Measurements from ENCODE around the gene ARMCX5.

The ARMCX5 gene

DNA sequence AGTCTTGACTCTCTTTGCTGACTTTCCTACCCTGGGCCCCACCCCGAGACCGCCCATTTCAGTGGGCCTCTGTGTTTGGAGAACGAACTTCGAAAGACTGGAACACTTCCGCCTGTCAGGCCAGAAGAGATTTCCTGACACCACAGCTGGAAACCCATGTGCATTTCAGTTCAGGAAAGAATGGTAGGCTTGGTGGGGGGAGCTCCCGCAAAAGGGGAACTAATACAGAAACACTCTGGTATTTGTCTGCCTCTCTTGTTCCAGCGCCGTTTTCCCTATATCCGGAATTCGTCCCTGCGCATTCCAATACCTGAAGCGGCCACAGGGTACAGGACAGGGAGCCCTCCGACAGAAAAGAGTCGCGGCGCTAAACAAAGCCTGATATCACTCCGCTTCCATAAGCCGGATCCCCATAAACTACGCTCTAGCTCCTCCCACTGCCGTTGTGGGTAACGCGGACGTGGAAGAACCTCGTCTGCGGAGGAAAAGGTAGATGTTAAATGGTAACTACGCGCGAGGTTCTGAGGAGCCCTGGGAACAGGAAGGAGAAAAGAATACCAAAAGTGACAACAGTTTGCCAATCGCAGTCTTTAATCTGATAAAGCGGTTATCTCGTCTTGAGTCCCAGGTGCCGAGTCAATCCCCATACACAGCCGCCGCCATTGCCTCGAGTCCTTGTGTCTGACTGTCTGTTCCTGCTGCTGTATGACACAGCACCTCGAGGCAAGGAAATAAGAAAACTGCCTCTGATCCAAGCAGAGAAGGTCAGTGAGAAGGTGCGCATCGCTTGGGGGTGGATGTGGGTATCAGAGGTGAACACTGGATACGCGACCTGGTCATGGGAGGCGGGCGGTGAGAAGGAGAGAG lies at the start of gene ARMCX5:
Gene ARMCX5 (plus strand): TSS at position 432 of the 867 bp plus-strand sequence. CDS start 2,627 bp downstream, outside the sequence.
- Histone ChIP-seq H3K27ac (ENCODE audit: low read depth, low read length) (peak within 1 kb of the TSS; percentile 39), H3K4me3 (ENCODE audit: low read depth in 1 of 2, low read length in 2 of 2) (peak within 1 kb of the TSS; percentile 89 to 95), H3K36me3 (ENCODE audit: control insufficient read depth in 1 of 2, insufficient read depth in 2 of 2, low read length in 2 of 2) (peaks cover 0 to 8% of the 10 kb centered on the region in 2 donors), H3K9me3 (ENCODE audit: control insufficient read depth in 1 of 2, low read length in 2 of 2) (no peaks in the 10 kb centered on the region), H3K27me3 (ENCODE audit: control insufficient read depth in 1 of 2, insufficient read depth in 2 of 2, low read length in 2 of 2) (no peaks in the 10 kb centered on the region), H3K9ac (ENCODE audit: low read depth in 1 of 2, low read length in 2 of 2) (peak within 1 kb of the TSS; percentile 81 to 86), H3K4me1 (ENCODE audit: control insufficient read depth in 1 of 2, insufficient read depth in 2 of 2, low read length in 2 of 2) (no peaks in the 10 kb centered on the region)

DNA sequence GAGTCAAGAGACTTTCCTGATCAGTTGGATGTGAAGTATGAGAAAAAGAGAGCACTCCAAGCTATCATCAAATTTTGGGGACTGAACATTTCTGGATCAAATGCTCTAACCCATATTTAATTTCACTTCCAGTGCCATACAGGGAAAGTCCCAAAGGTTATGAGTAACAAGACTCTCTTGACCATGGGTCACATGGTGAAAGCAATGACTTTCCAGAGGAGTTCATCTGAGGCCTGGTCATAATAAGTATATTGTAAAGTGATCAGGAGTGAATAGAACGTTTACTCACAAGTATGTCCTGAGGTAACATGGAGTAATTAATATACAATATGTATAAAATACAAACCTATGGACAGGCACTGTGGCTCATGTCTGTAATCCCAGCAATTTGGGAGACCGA lies 40.7 kb upstream of the ARMCX5 start:
- Histone ChIP-seq H3K9ac (ENCODE audit: low read depth in 1 of 2, low read length in 2 of 2) (no peak overlapping the region), H3K36me3 (ENCODE audit: control insufficient read depth in 1 of 2, insufficient read depth in 2 of 2, low read length in 2 of 2) (no peaks in the 10 kb centered on the region), H3K9me3 (ENCODE audit: control insufficient read depth in 1 of 2, low read length in 2 of 2) (no peaks in the 10 kb centered on the region), H3K4me1 (ENCODE audit: control insufficient read depth in 1 of 2, insufficient read depth in 2 of 2, low read length in 2 of 2) (no peaks in the 10 kb centered on the region), H3K27ac (ENCODE audit: low read depth, low read length) (no peak overlapping the region), H3K27me3 (ENCODE audit: control insufficient read depth in 1 of 2, insufficient read depth in 2 of 2, low read length in 2 of 2) (no peaks in the 10 kb centered on the region), H3K4me3 (ENCODE audit: low read depth in 1 of 2, low read length in 2 of 2) (no peak overlapping the region)

DNA sequence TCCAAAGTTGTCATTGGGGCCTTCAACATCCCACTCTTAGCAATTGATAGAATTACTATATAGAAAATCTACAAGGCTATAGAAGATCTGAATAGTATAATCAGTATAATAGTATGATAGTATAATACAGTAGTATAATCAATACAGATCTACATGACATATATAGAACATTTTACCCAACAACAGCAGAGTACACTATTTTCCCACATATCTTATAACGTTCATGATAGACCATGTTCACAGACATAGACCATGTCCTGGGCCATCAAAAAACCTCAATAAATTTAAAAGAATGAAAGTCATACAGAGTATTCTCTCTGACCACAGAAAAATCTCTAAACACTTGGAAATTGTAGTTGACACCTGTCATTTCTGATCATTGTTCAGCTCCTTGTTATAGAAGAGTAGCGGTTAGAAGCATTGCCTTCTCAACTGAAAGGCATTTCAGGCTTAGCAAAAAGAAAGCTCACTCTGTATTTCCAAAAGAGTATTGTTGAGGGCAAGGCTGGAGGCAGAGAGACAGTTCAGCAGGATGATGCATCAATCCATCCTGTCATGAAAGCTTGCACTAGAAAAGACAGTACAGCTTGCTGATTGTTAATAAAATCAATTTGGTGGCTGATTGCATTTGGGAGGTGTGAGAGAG lies 38.8 kb upstream of the ARMCX5 start:
- no peaks in the 10 kb centered on the region for H3K27me3 ChIP-seq (ENCODE audit: control insufficient read depth in 1 of 2, insufficient read depth in 2 of 2, low read length in 2 of 2)
- no peak overlapping the region for H3K4me3 ChIP-seq (ENCODE audit: low read depth in 1 of 2, low read length in 2 of 2)
- H3K4me1 ChIP-seq (ENCODE audit: control insufficient read depth in 1 of 2, insufficient read depth in 2 of 2, low read length in 2 of 2): no peaks in the 10 kb centered on the region
- no peak overlapping the region for H3K27ac ChIP-seq (ENCODE audit: low read depth, low read length)
- no peaks in the 10 kb centered on the region for H3K36me3 ChIP-seq (ENCODE audit: control insufficient read depth in 1 of 2, insufficient read depth in 2 of 2, low read length in 2 of 2)
- no peaks in the 10 kb centered on the region for H3K9me3 ChIP-seq (ENCODE audit: control insufficient read depth in 1 of 2, low read length in 2 of 2)
- no peak overlapping the region for H3K9ac ChIP-seq (ENCODE audit: low read depth in 1 of 2, low read length in 2 of 2)

DNA sequence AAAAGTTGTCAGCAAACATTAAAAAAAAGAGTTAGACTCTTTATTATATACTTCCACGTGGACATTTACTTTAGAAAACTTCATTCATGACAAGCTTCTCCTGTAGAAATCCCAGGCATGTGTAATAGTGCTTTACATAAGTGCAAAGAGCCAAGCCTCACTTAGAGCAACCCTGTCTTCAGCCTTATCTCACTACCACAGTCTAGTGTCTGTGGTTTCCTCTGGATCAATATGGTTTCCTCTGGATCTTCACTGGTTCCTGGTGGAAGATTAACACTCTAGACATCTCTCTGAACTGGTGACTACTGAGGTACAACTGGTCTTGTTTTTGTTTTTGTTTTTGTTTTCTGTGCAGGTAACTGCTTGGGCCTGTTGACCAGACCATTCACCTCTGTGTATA lies 18.4 kb upstream of the ARMCX5 start:
- H3K36me3 ChIP-seq (ENCODE audit: control insufficient read depth in 1 of 2, insufficient read depth in 2 of 2, low read length in 2 of 2): no peaks in the 10 kb centered on the region
- no peak overlapping the region for H3K4me3 ChIP-seq (ENCODE audit: low read depth in 1 of 2, low read length in 2 of 2)

DNA sequence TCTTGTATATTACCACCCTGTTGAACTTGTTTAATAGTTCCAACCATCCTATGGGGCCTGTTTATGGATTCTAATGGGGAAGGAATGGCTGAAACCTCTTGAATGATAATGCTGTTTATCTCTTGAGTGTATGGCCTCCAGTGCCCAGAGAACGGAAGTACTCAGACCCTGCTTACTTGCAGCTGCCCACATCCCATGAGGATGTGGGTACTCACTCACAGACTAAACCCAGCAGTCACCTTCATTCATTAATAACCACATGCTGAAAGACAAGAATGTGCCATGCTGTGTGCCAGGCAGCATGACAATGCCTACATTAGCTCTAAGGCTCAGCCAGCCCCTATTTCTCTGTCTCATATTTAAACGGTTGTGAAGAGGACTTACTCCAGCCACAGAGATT lies 5.9 kb upstream of the ARMCX5 start:
- H3K4me1 ChIP-seq (ENCODE audit: control insufficient read depth in 1 of 2, insufficient read depth in 2 of 2, low read length in 2 of 2): no peaks in the 10 kb centered on the region
- no peaks in the 10 kb centered on the region for H3K27me3 ChIP-seq (ENCODE audit: control insufficient read depth in 1 of 2, insufficient read depth in 2 of 2, low read length in 2 of 2)
- H3K27ac ChIP-seq (ENCODE audit: low read depth, low read length): no peak overlapping the region
- no peak overlapping the region for H3K4me3 ChIP-seq (ENCODE audit: low read depth in 1 of 2, low read length in 2 of 2)
- no peaks in the 10 kb centered on the region for H3K9me3 ChIP-seq (ENCODE audit: control insufficient read depth in 1 of 2, low read length in 2 of 2)
- no peaks in the 10 kb centered on the region for H3K36me3 ChIP-seq (ENCODE audit: control insufficient read depth in 1 of 2, insufficient read depth in 2 of 2, low read length in 2 of 2)
- H3K9ac ChIP-seq (ENCODE audit: low read depth in 1 of 2, low read length in 2 of 2): no peak overlapping the region

More for the DNA sequence above, 18.4 kb upstream of the ARMCX5 start:
- no peak overlapping the region for H3K27ac ChIP-seq (ENCODE audit: low read depth, low read length)
- H3K27me3 ChIP-seq (ENCODE audit: control insufficient read depth in 1 of 2, insufficient read depth in 2 of 2, low read length in 2 of 2): no peaks in the 10 kb centered on the region
- H3K9ac ChIP-seq (ENCODE audit: low read depth in 1 of 2, low read length in 2 of 2): no peak overlapping the region
- H3K4me1 ChIP-seq (ENCODE audit: control insufficient read depth in 1 of 2, insufficient read depth in 2 of 2, low read length in 2 of 2): no peaks in the 10 kb centered on the region
- H3K9me3 ChIP-seq (ENCODE audit: control insufficient read depth in 1 of 2, low read length in 2 of 2): no peaks in the 10 kb centered on the region

DNA sequence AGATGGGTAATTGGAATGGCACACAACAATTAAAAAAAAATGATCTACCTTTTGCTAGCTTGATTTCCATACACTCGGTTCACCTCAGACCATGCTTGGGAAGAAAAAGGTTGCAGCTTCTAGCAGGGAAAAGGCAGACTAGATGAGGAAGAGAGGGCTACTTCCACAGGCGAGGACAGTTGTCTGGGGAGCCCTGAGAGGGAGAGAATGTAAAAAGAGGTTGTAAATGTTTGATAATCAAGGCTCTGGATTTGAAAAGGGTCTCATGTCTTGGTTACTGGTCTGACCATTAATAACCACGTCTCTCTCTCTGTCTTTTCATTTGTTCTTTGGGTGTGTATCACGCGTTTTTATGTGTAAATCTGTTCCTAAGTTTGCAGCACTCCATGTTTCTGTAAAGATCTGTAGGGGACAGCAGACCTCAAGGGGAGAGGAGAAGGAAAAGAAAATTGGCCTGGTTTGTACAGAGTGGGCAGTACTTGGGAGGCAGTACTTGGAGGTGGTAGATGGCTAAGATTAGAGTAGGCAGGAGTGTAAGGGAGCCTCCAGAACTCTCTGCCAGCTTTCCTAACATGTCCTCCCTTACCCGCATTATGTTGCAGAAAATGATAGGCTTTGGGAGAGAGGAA lies 750 bp downstream of the ARMCX5 start:
- Histone ChIP-seq H3K9me3 (ENCODE audit: control insufficient read depth in 1 of 2, low read length in 2 of 2) (no peaks in the 10 kb centered on the region), H3K36me3 (ENCODE audit: control insufficient read depth in 1 of 2, insufficient read depth in 2 of 2, low read length in 2 of 2) (peaks cover 0 to 8% of the 10 kb centered on the region in 2 donors), H3K27me3 (ENCODE audit: control insufficient read depth in 1 of 2, insufficient read depth in 2 of 2, low read length in 2 of 2) (no peaks in the 10 kb centered on the region), H3K4me3 (ENCODE audit: low read depth in 1 of 2, low read length in 2 of 2) (peak overlapping the region; percentile 89 to 95), H3K4me1 (ENCODE audit: control insufficient read depth in 1 of 2, insufficient read depth in 2 of 2, low read length in 2 of 2) (no peaks in the 10 kb centered on the region), H3K27ac (ENCODE audit: low read depth, low read length) (peak overlapping the region; percentile 36), H3K9ac (ENCODE audit: low read depth in 1 of 2, low read length in 2 of 2) (peak overlapping the region; percentile 81 to 86)

DNA sequence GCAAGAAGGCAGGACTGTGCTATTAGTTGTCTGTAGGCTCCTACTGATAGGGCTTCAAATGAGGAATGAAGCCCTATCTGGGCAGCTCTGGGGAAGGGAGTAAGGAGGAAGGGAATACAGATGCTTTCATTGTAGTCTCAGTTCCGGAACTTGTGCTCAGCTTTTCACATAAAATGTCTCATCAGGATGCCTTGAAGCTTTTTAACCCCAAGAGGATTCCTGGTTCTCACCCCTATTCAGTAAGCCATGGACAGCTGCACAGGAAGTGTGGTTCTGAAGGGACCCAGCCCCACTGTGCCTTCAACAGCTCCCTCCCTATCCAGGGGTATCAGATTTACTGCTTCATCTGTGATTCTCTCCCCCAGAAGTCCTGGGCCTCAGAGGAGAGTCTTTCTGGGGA lies 5.0 kb downstream of the ARMCX5 start:
- Histone ChIP-seq H3K4me3 (ENCODE audit: low read depth in 1 of 2, low read length in 2 of 2) (no peak overlapping the region), H3K4me1 (ENCODE audit: control insufficient read depth in 1 of 2, insufficient read depth in 2 of 2, low read length in 2 of 2) (no peaks in the 10 kb centered on the region), H3K9ac (ENCODE audit: low read depth in 1 of 2, low read length in 2 of 2) (no peak overlapping the region), H3K27me3 (ENCODE audit: control insufficient read depth in 1 of 2, insufficient read depth in 2 of 2, low read length in 2 of 2) (no peaks in the 10 kb centered on the region), H3K9me3 (ENCODE audit: control insufficient read depth in 1 of 2, low read length in 2 of 2) (no peaks in the 10 kb centered on the region), H3K27ac (ENCODE audit: low read depth, low read length) (no peak overlapping the region), H3K36me3 (ENCODE audit: control insufficient read depth in 1 of 2, insufficient read depth in 2 of 2, low read length in 2 of 2) (peaks cover 0 to 8% of the 10 kb centered on the region in 2 donors)

DNA sequence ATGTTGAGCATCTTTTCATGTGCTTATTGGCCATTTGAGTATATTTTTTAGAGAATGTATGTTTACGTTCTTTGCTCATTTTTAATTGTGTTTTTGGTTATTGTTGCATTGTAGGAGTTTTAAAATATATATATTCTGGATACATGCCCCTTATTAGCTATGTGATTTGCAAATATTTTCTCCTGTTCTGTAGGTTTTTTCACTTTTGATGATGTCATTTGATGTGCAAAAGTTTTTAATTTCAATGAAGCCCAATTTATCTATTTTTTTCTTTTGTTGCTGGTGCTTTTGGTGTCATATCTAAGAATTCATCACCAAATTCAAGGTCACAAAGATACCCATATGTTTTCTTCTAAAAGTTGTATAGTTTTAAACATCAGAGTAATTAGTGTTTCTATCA lies 6.8 kb downstream of the ARMCX5 start:
- H3K27me3 ChIP-seq (ENCODE audit: control insufficient read depth in 1 of 2, insufficient read depth in 2 of 2, low read length in 2 of 2): no peaks in the 10 kb centered on the region
- H3K4me3 ChIP-seq (ENCODE audit: low read depth in 1 of 2, low read length in 2 of 2): no peak overlapping the region
- H3K27ac ChIP-seq (ENCODE audit: low read depth, low read length): no peak overlapping the region
- H3K9me3 ChIP-seq (ENCODE audit: control insufficient read depth in 1 of 2, low read length in 2 of 2): no peaks in the 10 kb centered on the region
- peaks cover 0 to 8% of the 10 kb centered on the region in 2 donors for H3K36me3 ChIP-seq (ENCODE audit: control insufficient read depth in 1 of 2, insufficient read depth in 2 of 2, low read length in 2 of 2)
- H3K9ac ChIP-seq (ENCODE audit: low read depth in 1 of 2, low read length in 2 of 2): no peak overlapping the region
- H3K4me1 ChIP-seq (ENCODE audit: control insufficient read depth in 1 of 2, insufficient read depth in 2 of 2, low read length in 2 of 2): no peaks in the 10 kb centered on the region

DNA sequence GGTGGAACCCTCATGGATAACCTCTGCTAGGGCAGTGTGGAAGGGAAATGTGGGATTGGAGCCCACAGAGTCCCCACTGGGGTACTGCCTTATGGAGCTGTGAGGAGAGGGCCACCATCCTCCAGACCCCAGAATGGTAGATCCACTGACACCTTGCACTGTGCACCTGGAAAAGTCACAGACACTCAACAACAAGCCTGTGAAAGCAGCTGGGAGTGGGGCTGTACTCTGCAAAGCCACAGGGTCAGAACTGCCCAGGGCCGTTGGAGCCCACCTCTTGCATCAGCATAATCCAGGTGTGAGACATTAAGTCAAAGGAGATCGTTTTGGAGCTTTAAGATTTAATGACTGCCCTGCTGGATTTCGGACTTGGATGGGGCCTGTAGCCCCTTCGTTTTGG lies 11.6 kb downstream of the ARMCX5 start:
- Histone ChIP-seq H3K9me3 (ENCODE audit: control insufficient read depth in 1 of 2, low read length in 2 of 2) (no peaks in the 10 kb centered on the region), H3K27me3 (ENCODE audit: control insufficient read depth in 1 of 2, insufficient read depth in 2 of 2, low read length in 2 of 2) (no peaks in the 10 kb centered on the region), H3K27ac (ENCODE audit: low read depth, low read length) (no peak overlapping the region), H3K36me3 (ENCODE audit: control insufficient read depth in 1 of 2, insufficient read depth in 2 of 2, low read length in 2 of 2) (peaks cover 0 to 3% of the 10 kb centered on the region in 2 donors), H3K4me3 (ENCODE audit: low read depth in 1 of 2, low read length in 2 of 2) (no peak overlapping the region), H3K9ac (ENCODE audit: low read depth in 1 of 2, low read length in 2 of 2) (no peak overlapping the region), H3K4me1 (ENCODE audit: control insufficient read depth in 1 of 2, insufficient read depth in 2 of 2, low read length in 2 of 2) (no peaks in the 10 kb centered on the region)

DNA sequence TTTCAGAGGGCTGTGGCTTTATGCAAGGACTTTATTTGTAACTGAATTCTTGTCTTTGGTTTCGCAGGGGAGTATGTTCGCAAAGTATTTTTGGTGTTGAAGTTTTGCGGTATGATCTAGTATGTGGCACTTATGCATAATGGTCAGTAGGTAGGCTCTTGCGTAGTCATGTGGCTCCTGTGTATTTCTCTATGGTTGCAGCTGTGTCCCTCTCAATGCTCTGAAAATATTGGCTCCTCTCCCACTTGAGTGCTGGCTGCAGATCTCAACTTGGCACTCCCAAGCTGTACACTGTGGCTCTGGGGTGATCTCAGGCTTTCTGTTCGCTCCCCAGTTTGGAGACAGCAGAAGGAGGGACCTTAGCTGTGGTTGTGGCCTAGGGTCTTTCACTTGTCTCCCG lies 24.8 kb downstream of the ARMCX5 start:
- Histone ChIP-seq H3K27me3 (ENCODE audit: control insufficient read depth in 1 of 2, insufficient read depth in 2 of 2, low read length in 2 of 2) (no peaks in the 10 kb centered on the region), H3K4me3 (ENCODE audit: low read depth in 1 of 2, low read length in 2 of 2) (no peak overlapping the region), H3K4me1 (ENCODE audit: control insufficient read depth in 1 of 2, insufficient read depth in 2 of 2, low read length in 2 of 2) (no peaks in the 10 kb centered on the region), H3K36me3 (ENCODE audit: control insufficient read depth in 1 of 2, insufficient read depth in 2 of 2, low read length in 2 of 2) (no peaks in the 10 kb centered on the region), H3K9ac (ENCODE audit: low read depth in 1 of 2, low read length in 2 of 2) (no peak overlapping the region), H3K9me3 (ENCODE audit: control insufficient read depth in 1 of 2, low read length in 2 of 2) (peaks cover 3 to 8% of the 10 kb centered on the region in 2 donors), H3K27ac (ENCODE audit: low read depth, low read length) (no peak overlapping the region)
